ENCODE measurements around the gene PCSK6. TPM values are rescaled to one million over a fixed set of nuclear protein-coding genes. Genes with fewer than 3 reads are reported as not detected.

The PCSK6 gene
- total RNA-seq, 1 donor from 2014 or later: 0.40 TPM

DNA sequence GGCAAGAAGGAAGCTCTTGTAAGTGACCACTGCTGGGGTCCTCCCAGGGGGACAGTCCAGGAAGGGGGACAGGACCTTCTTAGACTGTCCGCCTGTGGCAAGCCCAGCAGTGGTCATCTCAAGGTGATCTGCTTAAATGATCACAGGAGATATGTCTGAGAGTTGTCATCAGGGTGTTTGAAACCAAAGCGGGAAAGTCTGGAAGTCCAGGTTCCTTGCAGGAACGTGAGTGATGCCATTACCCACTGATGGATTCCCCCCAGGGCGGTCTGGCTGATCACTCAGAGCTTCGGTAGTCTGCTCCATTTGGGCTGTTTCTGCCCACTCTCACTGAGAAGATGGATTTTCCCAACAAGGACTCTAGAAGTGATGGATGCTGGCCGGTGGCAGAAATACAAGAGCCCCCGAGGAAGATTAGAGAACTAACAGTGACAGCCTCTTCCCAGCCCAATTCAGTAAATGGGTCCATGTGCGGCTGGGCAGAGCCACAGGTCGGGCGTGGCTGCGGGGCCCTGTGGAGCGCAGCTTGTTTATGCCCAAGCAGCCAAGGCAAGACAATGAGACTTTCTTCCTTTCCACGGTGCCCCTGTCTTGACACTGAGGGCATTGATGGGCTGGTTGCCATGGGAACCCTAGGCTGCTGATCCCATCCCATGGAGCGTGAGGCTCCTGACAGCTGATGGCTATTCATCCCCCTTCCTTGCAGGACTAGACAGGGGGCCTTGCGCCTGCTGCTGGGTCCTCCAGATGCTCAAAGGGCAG lies 9.5 kb downstream of the PCSK6 start:
- Mint-ChIP-seq H3K4me1 (ENCODE audit: low read depth) (peaks cover 11% of the 10 kb centered on the region), H3K9me3 (ENCODE audit: low read depth) (no peaks in the 10 kb centered on the region), H3K27me3 (ENCODE audit: low read depth) (peaks cover 5% of the 10 kb centered on the region), H3K36me3 (ENCODE audit: low read depth) (no peaks in the 10 kb centered on the region), H3K4me3 (ENCODE audit: unreplicated experiment) (no peak overlapping the region), H3K27ac (ENCODE audit: unreplicated experiment) (no peak overlapping the region)
- no peak for DNase-seq (ENCODE audit: low spot score)
- no peak for TF ChIP-seq CTCF (IDR thresholded peaks at IDR 0.05)

GRCh38 chr15:101479342-101479845 lies 10.1 kb downstream of the PCSK6 start:
- Mint-ChIP-seq H3K27me3 (ENCODE audit: low read depth) (peaks cover 7% of the 10 kb centered on the region), H3K27ac (ENCODE audit: unreplicated experiment) (no peak overlapping the region), H3K4me3 (ENCODE audit: unreplicated experiment) (no peak overlapping the region), H3K4me1 (ENCODE audit: low read depth) (peaks cover 11% of the 10 kb centered on the region), H3K36me3 (ENCODE audit: low read depth) (no peaks in the 10 kb centered on the region), H3K9me3 (ENCODE audit: low read depth) (no peaks in the 10 kb centered on the region)
- TF ChIP-seq CTCF (IDR thresholded peaks at IDR 0.05): no peak
- DNase-seq (ENCODE audit: low spot score): no peak

DNA sequence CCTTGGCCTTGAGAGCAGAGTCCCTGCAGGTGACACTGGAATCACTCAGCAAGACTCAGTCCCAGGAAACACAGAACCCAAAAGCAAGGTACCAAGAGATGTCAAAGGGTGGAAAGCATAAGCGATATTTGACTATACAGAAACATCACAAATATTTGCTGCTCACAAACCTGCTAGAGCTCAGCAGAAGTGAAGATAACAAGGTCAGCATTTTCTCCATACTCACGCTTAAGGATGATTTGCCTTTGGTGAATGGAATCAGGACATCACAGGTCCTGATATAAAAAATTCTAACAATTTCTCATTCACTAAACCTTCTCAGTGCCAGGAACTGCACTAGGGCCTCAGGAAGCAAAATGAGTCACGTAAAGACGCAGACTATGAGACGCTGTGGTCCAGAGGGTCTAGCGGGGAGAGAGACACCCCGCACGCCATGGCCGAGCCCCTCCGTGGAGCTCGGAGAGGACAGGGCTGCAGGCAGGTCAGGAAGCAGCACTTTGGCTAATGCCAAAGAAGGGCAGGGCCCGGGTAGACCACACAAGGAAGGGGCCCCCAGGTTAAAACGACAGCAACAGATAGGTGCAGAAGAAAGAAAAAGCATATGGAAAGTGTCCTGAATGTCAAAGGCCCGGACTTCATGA lies 10.7 kb downstream of the PCSK6 start:
- TF ChIP-seq CTCF (IDR thresholded peaks at IDR 0.05): no peak
- Mint-ChIP-seq H3K36me3 (ENCODE audit: low read depth) (no peaks in the 10 kb centered on the region), H3K27ac (ENCODE audit: unreplicated experiment) (no peak overlapping the region), H3K4me1 (ENCODE audit: low read depth) (peaks cover 11% of the 10 kb centered on the region), H3K27me3 (ENCODE audit: low read depth) (peaks cover 9% of the 10 kb centered on the region), H3K4me3 (ENCODE audit: unreplicated experiment) (no peak overlapping the region), H3K9me3 (ENCODE audit: low read depth) (no peaks in the 10 kb centered on the region)
- DNase-seq (ENCODE audit: low spot score): no peak

GRCh38 chr15:101477851-101478362 lies 11.6 kb downstream of the PCSK6 start:
- Mint-ChIP-seq H3K27ac (ENCODE audit: unreplicated experiment) (no peak overlapping the region), H3K9me3 (ENCODE audit: low read depth) (no peaks in the 10 kb centered on the region), H3K27me3 (ENCODE audit: low read depth) (peaks cover 9% of the 10 kb centered on the region), H3K4me1 (ENCODE audit: low read depth) (peaks cover 4% of the 10 kb centered on the region), H3K36me3 (ENCODE audit: low read depth) (no peaks in the 10 kb centered on the region), H3K4me3 (ENCODE audit: unreplicated experiment) (no peak overlapping the region)
- no peak for TF ChIP-seq CTCF (IDR thresholded peaks at IDR 0.05)
- no peak for DNase-seq (ENCODE audit: low spot score)

DNA sequence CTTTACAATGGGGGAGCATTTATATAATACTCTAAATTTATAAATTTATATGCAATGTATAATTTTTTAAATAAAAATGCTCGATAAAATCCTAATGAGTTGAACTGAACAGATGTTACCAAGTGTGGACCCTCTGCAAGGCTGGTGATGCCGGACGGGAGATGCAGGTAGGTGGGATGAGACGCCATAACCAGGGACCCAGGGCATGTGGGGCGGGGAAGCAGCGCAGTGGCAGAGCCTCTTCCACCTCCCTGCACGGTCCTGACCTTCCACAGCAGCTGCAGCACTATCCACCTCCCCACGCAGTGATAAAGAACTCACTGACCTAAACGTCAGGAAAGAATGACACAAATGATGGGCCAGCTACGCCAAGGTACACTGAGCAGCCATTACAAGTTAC lies 12.8 kb downstream of the PCSK6 start:
- H3K27ac Mint-ChIP-seq (ENCODE audit: unreplicated experiment): no peak overlapping the region
- no peak for TF ChIP-seq CTCF (IDR thresholded peaks at IDR 0.05)
- H3K4me1 Mint-ChIP-seq (ENCODE audit: low read depth): no peaks in the 10 kb centered on the region

More for the DNA sequence above, 12.8 kb downstream of the PCSK6 start:
- no peak for DNase-seq (ENCODE audit: low spot score)
- H3K9me3 Mint-ChIP-seq (ENCODE audit: low read depth): no peaks in the 10 kb centered on the region
- H3K27me3 Mint-ChIP-seq (ENCODE audit: low read depth): peaks cover 14% of the 10 kb centered on the region
- no peaks in the 10 kb centered on the region for H3K36me3 Mint-ChIP-seq (ENCODE audit: low read depth)
- H3K4me3 Mint-ChIP-seq (ENCODE audit: unreplicated experiment): no peak overlapping the region
